Trophoblast cell (in vitro differentiated cells and primary cell): ENCODE measurements around the gene ZBED1.

Experiments used
- DNase-seq, 2 donors: peaks; one replicate each; pipeline ENCODE4 v3.0.0-alpha.2; 2016
- H2AFZ ChIP-seq: 2 replicates; pipeline ENCODE4 v1.6.1; 2013; ENCODE audit warnings: low read length, moderate library complexity, mild to moderate bottlenecking; ENCODE audit not compliant: insufficient read depth, poor library complexity
- H2AK5ac ChIP-seq: 2 replicates; pipeline ENCODE4 v1.6.1; 2013; ENCODE audit warnings: mild to moderate bottlenecking, low read length
- H2BK120ac ChIP-seq: 2 replicates; pipeline ENCODE4 v1.6.1; 2013; ENCODE audit warnings: low read length, mild to moderate bottlenecking, moderate library complexity; ENCODE audit not compliant: insufficient read depth, poor library complexity
- H2BK12ac ChIP-seq: 2 replicates; pipeline ENCODE4 v1.6.1; 2013; ENCODE audit warnings: mild to moderate bottlenecking, low read length, moderate library complexity
- H2BK5ac ChIP-seq: 2 replicates; pipeline ENCODE4 v1.6.1; 2013; ENCODE audit warnings: low read length, low read depth, moderate library complexity, mild to moderate bottlenecking; ENCODE audit not compliant: poor library complexity
- H3K14ac ChIP-seq: 2 replicates; pipeline ENCODE4 v1.6.1; 2013; ENCODE audit warnings: mild to moderate bottlenecking, low read length
- H3K18ac ChIP-seq: 2 replicates; pipeline ENCODE4 v1.6.1; 2013; ENCODE audit warnings: mild to moderate bottlenecking, low read length
- H3K23ac ChIP-seq: 2 replicates; pipeline ENCODE4 v1.6.1; 2013; ENCODE audit warnings: low read length
- H3K27ac ChIP-seq: 2 replicates; pipeline ENCODE4 v1.5.1; 2013; ENCODE audit warnings: low read depth, mild to moderate bottlenecking, inconsistent platforms, low read length, moderate library complexity
- H3K27me3 ChIP-seq: 2 replicates; pipeline ENCODE4 v1.6.1; 2013; ENCODE audit warnings: inconsistent platforms, mild to moderate bottlenecking, low read length, moderate library complexity; ENCODE audit not compliant: insufficient read depth
- H3K36me3 ChIP-seq, 2 experiments: 1 replicate in 1 of 2; 2 replicates in 1 of 2; pipeline ENCODE4 v1.6.1; 2013; ENCODE audit warnings: low read length in 2 of 2, mild to moderate bottlenecking in 2 of 2, moderate library complexity in 1 of 2; ENCODE audit not compliant: insufficient read depth in 2 of 2, control insufficient read depth in 1 of 2
- H3K4ac ChIP-seq: 2 replicates; pipeline ENCODE4 v1.6.1; 2013; ENCODE audit warnings: low read depth, mild to moderate bottlenecking, low read length, moderate library complexity
- H3K4me1 ChIP-seq, 2 experiments: 1 replicate in 1 of 2; 2 replicates in 1 of 2; pipeline ENCODE4 v1.6.1; 2013; ENCODE audit warnings: low read length in 2 of 2, mild to moderate bottlenecking in 2 of 2, moderate library complexity in 1 of 2; ENCODE audit not compliant: insufficient read depth in 2 of 2, control insufficient read depth in 1 of 2
- H3K4me2 ChIP-seq: 2 replicates; pipeline ENCODE4 v1.6.1; 2013; ENCODE audit warnings: inconsistent platforms, mild to moderate bottlenecking, low read length, moderate library complexity
- H3K4me3 ChIP-seq: 2 replicates; pipeline ENCODE4 v1.5.1; 2013; ENCODE audit warnings: mild to moderate bottlenecking, low read depth, low read length, inconsistent platforms
- H3K79me1 ChIP-seq: one replicate; pipeline ENCODE4 v1.6.1; 2013; ENCODE audit warnings: low read length
- H3K79me2 ChIP-seq: 2 replicates; pipeline ENCODE4 v1.6.1; 2013; ENCODE audit warnings: low read length, mild to moderate bottlenecking; ENCODE audit not compliant: control insufficient read depth, insufficient read depth, poor library complexity
- H3K9ac ChIP-seq: 2 replicates; pipeline ENCODE4 v1.6.1; 2013; ENCODE audit warnings: mild to moderate bottlenecking, low read length
- H3K9me3 ChIP-seq: 2 replicates; pipeline ENCODE4 v1.6.1; 2013; ENCODE audit warnings: low read depth, mild to moderate bottlenecking, control low read depth, inconsistent platforms, low read length; ENCODE audit not compliant: insufficient read depth
- H4K12ac ChIP-seq: 2 replicates; pipeline ENCODE4 v1.6.1; 2013; ENCODE audit warnings: low read depth, mild to moderate bottlenecking, low read length, moderate library complexity
- H4K8ac ChIP-seq: 2 replicates; pipeline ENCODE4 v1.6.1; 2013; ENCODE audit warnings: low read depth, mild to moderate bottlenecking, low read length, moderate library complexity
- H4K91ac ChIP-seq: one replicate; pipeline ENCODE4 v1.6.1; 2013; ENCODE audit warnings: low read depth, mild to moderate bottlenecking, low read length, moderate library complexity
- WGBS: extraction: QIAGEN DNeasy Blood & Tissue Kit; methylation state at CpG from one replicate; pipeline ENCODE4 v1.1.7; 2013; ENCODE audit warnings: missing lambda C conversion rate; ENCODE audit not compliant: insufficient read length, insufficient coverage; ENCODE audit errors: extremely low coverage; 5-methylcytosine and 5-hydroxymethylcytosine counted together

Gene ZBED1

GRCh38 chrX:2540426-2540947, 39.7 kb upstream of the ZBED1 start:
- DNase-seq: peak; percentile 87 to 91
- Histone ChIP-seq H4K8ac (no peak overlapping the region), H4K91ac (no peak overlapping the region), H3K4me2 (no peak overlapping the region), H3K36me3 (no peaks in the 10 kb centered on the region), H4K12ac (no peak overlapping the region), H3K4ac (no peak overlapping the region), H3K4me3 (no peak overlapping the region), H2BK12ac (no peak overlapping the region), H2AK5ac (no peak overlapping the region), H2BK120ac (no peak overlapping the region), H3K79me2 (no peaks in the 10 kb centered on the region), H3K27me3 (no peaks in the 10 kb centered on the region), H3K14ac (no peak overlapping the region), H3K18ac (no peak overlapping the region), H3K9ac (no peak overlapping the region), H3K79me1 (no peaks in the 10 kb centered on the region), H2AFZ (no peak overlapping the region), H3K9me3 (peaks cover 2% of the 10 kb centered on the region), H2BK5ac (no peak overlapping the region), H3K4me1 (no peaks in the 10 kb centered on the region), H3K27ac (no peak overlapping the region), H3K23ac (no peak overlapping the region)
- no CpG with 5 or more reads among the region's 12 CpGs for WGBS

- Histone ChIP-seq H4K91ac (no peak overlapping the region), H3K23ac (no peak overlapping the region), H4K8ac (no peak overlapping the region), H3K4me2 (no peak overlapping the region), H2BK12ac (no peak overlapping the region), H2BK120ac (no peak overlapping the region), H2AFZ (no peak overlapping the region), H3K9me3 (peaks cover under 1% of the 10 kb centered on the region), H3K4me1 (no peaks in the 10 kb centered on the region), H3K79me2 (no peaks in the 10 kb centered on the region), H3K9ac (no peak overlapping the region), H2BK5ac (no peak overlapping the region), H3K4ac (no peak overlapping the region), H3K18ac (no peak overlapping the region), H3K27me3 (no peaks in the 10 kb centered on the region), H3K14ac (no peak overlapping the region), H4K12ac (no peak overlapping the region), H3K36me3 (no peaks in the 10 kb centered on the region), H3K27ac (no peak overlapping the region), H3K4me3 (no peak overlapping the region), H3K79me1 (no peaks in the 10 kb centered on the region), H2AK5ac (no peak overlapping the region)
- no CpG with 5 or more reads among the region's 3 CpGs for WGBS
- peak; percentile 75 to 87 for DNase-seq
Observed at GRCh38 chrX:2539586-2539985, 38.8 kb upstream of the ZBED1 start.

- Histone ChIP-seq H3K14ac (no peak overlapping the region), H4K8ac (no peak overlapping the region), H4K12ac (no peak overlapping the region), H3K36me3 (no peaks in the 10 kb centered on the region), H3K4ac (no peak overlapping the region), H3K4me1 (no peaks in the 10 kb centered on the region), H3K27me3 (no peaks in the 10 kb centered on the region), H2AFZ (no peak overlapping the region), H3K9me3 (no peaks in the 10 kb centered on the region), H2AK5ac (no peak overlapping the region), H3K79me2 (no peaks in the 10 kb centered on the region), H2BK12ac (no peak overlapping the region), H3K27ac (no peak overlapping the region), H3K4me3 (no peak overlapping the region), H2BK120ac (no peak overlapping the region), H3K18ac (no peak overlapping the region), H3K4me2 (no peak overlapping the region), H2BK5ac (no peak overlapping the region), H3K9ac (no peak overlapping the region), H3K79me1 (no peaks in the 10 kb centered on the region), H4K91ac (no peak overlapping the region), H3K23ac (no peak overlapping the region)
- DNase-seq: no peak
- WGBS: no CpG with 5 or more reads among the region's 15 CpGs
Observed at GRCh38 chrX:2538031-2538757, 37.4 kb upstream of the ZBED1 start.

GRCh38 chrX:2536974-2537373, 36.2 kb upstream of the ZBED1 start:
- Histone ChIP-seq H3K18ac (no peak overlapping the region), H4K8ac (no peak overlapping the region), H3K9me3 (no peaks in the 10 kb centered on the region), H2AFZ (no peak overlapping the region), H2AK5ac (peak overlapping the region; percentile 46), H4K12ac (no peak overlapping the region), H3K79me1 (no peaks in the 10 kb centered on the region), H3K27me3 (no peaks in the 10 kb centered on the region), H3K14ac (no peak overlapping the region), H3K23ac (no peak overlapping the region), H3K4me1 (no peaks in the 10 kb centered on the region), H4K91ac (no peak overlapping the region), H2BK120ac (no peak overlapping the region), H3K79me2 (no peaks in the 10 kb centered on the region), H3K27ac (no peak overlapping the region), H3K4me3 (no peak overlapping the region), H2BK5ac (no peak overlapping the region), H3K4ac (no peak overlapping the region), H3K4me2 (no peak overlapping the region), H3K9ac (no peak overlapping the region), H3K36me3 (no peaks in the 10 kb centered on the region), H2BK12ac (no peak overlapping the region)
- no CpG with 5 or more reads among the region's 5 CpGs for WGBS
- no peak for DNase-seq
